K562 (cell line): ENCODE data around the gene PLA2G15. TPM values are rescaled to one million over a fixed set of nuclear protein-coding genes. Genes with fewer than 3 reads are reported as not detected.

Experiments
- ATAC-seq: fragments of 200-7000 bp; cut with Tn5 transposase; 3 replicates; pipeline ENCODE4 v1.9.1; 2020; ENCODE audit warnings: moderate library complexity
- BruUV-seq: library from RNA; stranded (reverse); fragments of 400-500 nt; replicated peaks from 2 replicates; lab custom pipeline; 2021; lab: Mats Ljungman, UMichigan
- CTCF ChIA-PET: fragments of 300-600 bp; formaldehyde crosslinking; extraction: SDS; loops from one replicate; lab custom pipeline; 2021; ENCODE audit warnings: low intra/inter-chr PET ratio; lab: Yijun Ruan, JAX
- POLR2A ChIA-PET: fragments of 300-600, 350-650 bp; sonication (Branson Sonifier 250); formaldehyde crosslinking; extraction: SDS; loops from one replicate; lab custom pipeline; 2021; ENCODE audit warnings: antibody characterized with exemption, inconsistent platforms; lab: Yijun Ruan, JAX
- DNase-seq, 4 experiments: peaks; one replicate each; pipeline versions ENCODE4 v3.0.0 to v3.0.0-alpha.2; 2011 to 2018; ENCODE audit warnings: low spot score in 3 of 4, mixed read lengths in 3 of 4; ENCODE audit errors: extremely low read depth in 1 of 4
- FAIRE-seq: peaks from 2 replicates; lab custom pipeline; 2011; peaks lifted over from hg19 to GRCh38; lab: Jason Lieb, UNC
- H2AFZ ChIP-seq: 2 replicates; pipeline ENCODE4 v1.6.0; 2011; ENCODE audit warnings: low read depth, low read length, control low read depth, inconsistent platforms
- H3K27ac ChIP-seq: fragments of 200-600 bp; 3 replicates; pipeline ENCODE4 v1.8.0; 2011; ENCODE audit warnings: low read depth, mild to moderate bottlenecking, control low read depth, inconsistent platforms, low read length, moderate library complexity, mixed read lengths; ENCODE audit errors: extremely low read depth
- H3K27me3 ChIP-seq, 2 experiments: fragments of 300-600 bp in 1 of 2; 2 replicates in 1 of 2; 3 replicates in 1 of 2; pipeline versions ENCODE4 v1.6.0 to v1.8.0; 2011; ENCODE audit warnings: inconsistent platforms in 2 of 2, low read length in 2 of 2, mild to moderate bottlenecking in 1 of 2, mixed read lengths in 1 of 2, moderate library complexity in 1 of 2; ENCODE audit not compliant: control insufficient read depth in 2 of 2, insufficient read depth in 2 of 2
- H3K36me3 ChIP-seq: fragments of 300-600 bp; 3 replicates; pipeline ENCODE4 v1.8.0; 2011; ENCODE audit warnings: mild to moderate bottlenecking, low read length, inconsistent platforms; ENCODE audit not compliant: control insufficient read depth, insufficient read depth
- H3K4me1 ChIP-seq, 2 experiments: fragments of 200-600 bp in 1 of 2; replicated peaks in 1 of 2; 2 replicates in 1 of 2; 3 replicates in 1 of 2; pipeline versions ENCODE4 v1.5.1 to v1.8.0; 2011; ENCODE audit warnings: inconsistent platforms in 2 of 2, low read length in 2 of 2, mild to moderate bottlenecking in 1 of 2, mixed read lengths in 1 of 2, moderate library complexity in 1 of 2; ENCODE audit not compliant: control insufficient read depth in 2 of 2, insufficient read depth in 2 of 2
- H3K4me2 ChIP-seq: 2 replicates; pipeline ENCODE4 v1.6.1; 2011; ENCODE audit warnings: low read length, control low read depth, inconsistent platforms, mixed read lengths; ENCODE audit not compliant: insufficient read depth
- H3K4me3 ChIP-seq: fragments of 200-600 bp; sonication (generic), shearing (Covaris generic); 2 replicates; pipeline ENCODE4 v1.5.1; 2016; ENCODE audit warnings: control low read depth, inconsistent platforms
- H3K79me2 ChIP-seq: fragments of 200-600 bp; 3 replicates; pipeline ENCODE4 v1.8.0; 2011; ENCODE audit warnings: low read length, inconsistent platforms; ENCODE audit not compliant: control insufficient read depth, insufficient read depth
- H3K9ac ChIP-seq, 2 experiments: 2 replicates each; pipeline versions ENCODE4 v1.6.0 to v1.6.1; 2011; ENCODE audit warnings: low read depth in 2 of 2, low read length in 2 of 2, control low read depth in 1 of 2, inconsistent platforms in 1 of 2, mild to moderate bottlenecking in 1 of 2, mixed read lengths in 1 of 2; ENCODE audit not compliant: insufficient read depth in 1 of 2
- H3K9me1 ChIP-seq: one replicate; pipeline ENCODE4 v1.6.0; 2011; ENCODE audit warnings: inconsistent platforms, mild to moderate bottlenecking, low read length, moderate library complexity; ENCODE audit not compliant: control insufficient read depth, insufficient read depth
- H3K9me3 ChIP-seq: replicated peaks from 2 replicates; pipeline ENCODE4 v1.5.1; 2011; ENCODE audit warnings: low read depth, low read length, inconsistent platforms; ENCODE audit not compliant: control insufficient read depth, insufficient read depth
- H4K20me1 ChIP-seq: replicated peaks from 2 replicates; pipeline ENCODE4 v1.6.1; 2011; ENCODE audit warnings: low read length, inconsistent platforms, mixed read lengths; ENCODE audit not compliant: control insufficient read depth, insufficient read depth
- CBFA2T2 ChIP-seq: fragments of 450-650 bp; conservative IDR thresholded peaks from 2 replicates; pipeline ENCODE4 v1.6.1; 2017; ENCODE audit warnings: mild to moderate bottlenecking
- CREM ChIP-seq: IDR thresholded peaks from 2 replicates; pipeline ENCODE4 v1.6.1; 2014; ENCODE audit warnings: antibody characterized with exemption, low read depth
- HDGF ChIP-seq: fragments of 450-650 bp; IDR thresholded peaks from 2 replicates; pipeline ENCODE4 v1.6.1; 2016
- HLTF ChIP-seq: fragments of 450-650 bp; IDR thresholded peaks from 2 replicates; pipeline ENCODE4 v1.6.1; 2016
- KLF13 ChIP-seq: fragments of 450-650 bp; IDR thresholded peaks from 2 replicates; pipeline ENCODE4 v1.6.1; 2016; ENCODE audit warnings: missing genetic modification characterization, low read depth, mild to moderate bottlenecking, missing compliant biosample characterization, moderate library complexity, borderline replicate concordance
- RNF2 ChIP-seq: sonication (generic); IDR thresholded peaks from 2 replicates; pipeline ENCODE4 v1.6.1; 2016
- U2AF2 ChIP-seq: fragments of 200-400 bp; formaldehyde crosslinking; optimal IDR thresholded peaks from 2 replicates; pipeline ENCODE3; 2017; ENCODE audit warnings: low read depth, mild to moderate bottlenecking, low read length
- ZC3H8 ChIP-seq: fragments of 450-650 bp; IDR thresholded peaks from 2 replicates; pipeline ENCODE4 v1.6.1; 2017
- ZFP1 ChIP-seq: fragments of 450-650 bp; formaldehyde crosslinking; IDR thresholded peaks from 2 replicates; pipeline ENCODE4 v1.4.0; 2020; ENCODE audit warnings: mild to moderate bottlenecking, mixed read lengths
- ZNF140 ChIP-seq: fragments of 250-450 bp; sonication (Bioruptor Pico); IDR thresholded peaks from 2 replicates; pipeline ENCODE4 v1.8.0; 2021; ENCODE audit warnings: moderate library complexity, mild to moderate bottlenecking, inconsistent platforms
- ZNF174 ChIP-seq: fragments of 250-450 bp; sonication (Bioruptor Pico); IDR thresholded peaks from 2 replicates; pipeline ENCODE4 v1.4.0; 2020; ENCODE audit warnings: mild to moderate bottlenecking
- ZNF586 ChIP-seq: fragments of 450-650 bp; formaldehyde crosslinking; conservative IDR thresholded peaks from 2 replicates; pipeline ENCODE4 v1.4.0; 2020; ENCODE audit warnings: mild to moderate bottlenecking, moderate library complexity
- WGBS: fragments of 100-300 bp; shearing (Covaris generic); methylation state at CpG from one replicate; pipeline ENCODE4 v1.1.6; 2016; ENCODE audit warnings: low coverage, mixed read lengths; ENCODE audit not compliant: insufficient coverage; ENCODE audit errors: missing lambda C conversion rate; 5-methylcytosine and 5-hydroxymethylcytosine counted together
- in situ Hi-C: fragments of 300-500 bp; cut with MboI; formaldehyde crosslinking; loops from 4 replicates; pipeline ENCODE4 v1.15.0; 2018; ENCODE audit warnings: inconsistent platforms, mixed read lengths
- intact Hi-C: fragments of 100-400 bp; cut with micrococcal nuclease; formaldehyde crosslinking; loops from 2 replicates; pipeline ENCODE4 v1.14.2; 2022
- polyA plus RNA-seq, 8 experiments: library from polyadenylated mRNA; depleted of rRNA in 4 of 8; stranded (reverse) in 5 of 8; unstranded in 3 of 8; fragments of >200 nt; fragmentation: Nextera tagmentation in 2 of 8; fragmentation: Illumina TruSeq in 1 of 8; extraction: Ambion mirVana in 2 of 8; extraction: Trizol in 1 of 8; gene quantifications; 2 replicates each; pipeline versions ENCODE4 v1.2.1 to v1.2.3, GENCODE V29; 2011 to 2014; ENCODE audit warnings: inconsistent platforms in 1 of 8, missing spikeins in 1 of 8
- total RNA-seq, 7 experiments: library from RNA; depleted of rRNA in 6 of 7; stranded (reverse); fragments of >200 nt in 6 of 7; fragmentation: Illumina TruSeq in 2 of 7; extraction: Trizol in 2 of 7; gene quantifications; 2 replicates each; pipeline versions ENCODE4 v1.2.1 to v1.2.3, GENCODE V29; 2011 to 2021; ENCODE audit warnings: low replicate concordance in 1 of 7

The PLA2G15 gene
- total and polyA plus RNA-seq, 9 of the 15 experiments (the other 6 are each of a cell fraction or from before 2014, with no cell fraction given), result 0.42 to 8.6 (median 4.8) TPM

DNA sequence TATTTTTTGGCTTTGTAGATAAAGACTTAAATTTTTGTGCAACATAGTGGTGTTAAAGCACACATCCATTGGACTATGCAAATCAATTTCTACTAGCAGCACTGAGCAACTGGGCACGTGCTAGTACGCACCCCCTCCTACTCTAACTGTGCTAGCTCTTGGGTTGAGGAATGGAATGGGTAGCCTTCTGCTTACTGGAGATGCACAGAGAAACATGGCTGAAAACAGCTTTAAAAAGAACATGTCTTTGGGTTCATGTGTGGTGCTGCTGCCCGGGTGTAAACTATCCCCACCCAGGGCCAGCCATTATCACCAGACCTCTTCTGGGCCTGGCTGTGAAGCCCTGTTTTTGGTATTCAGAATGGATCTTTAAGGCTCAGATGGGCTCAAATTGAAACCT is 16.5 kb upstream of the PLA2G15 start:
- POLR2A ChIA-PET, result interaction anchor here (0.6 to 1.8 kb wide), 5 partner anchors 9 to 383 kb away, joined by 3 to 8 read pairs (median 4); no protein-coding TSS in a partner anchor
- no peak for FAIRE-seq
- Histone ChIP-seq H3K79me2 (no peaks in the 10 kb centered on the region; the same call in 2 of the 3 replicates), H4K20me1 (no peaks in the 10 kb centered on the region; the same call in 1 of the 2 replicates), H3K36me3 (peaks cover 66% of the 10 kb centered on the region; the same call in 2 of the 3 replicates), H2AFZ (no peak overlapping the region), H3K27me3 (no peaks in the 10 kb centered on the region), H3K9me1 (no peaks in the 10 kb centered on the region), H3K4me1 (peaks cover 0 to 12% of the 10 kb centered on the region in 2 experiments; a peak in 1 of 5 replicates), H3K9ac (no peak overlapping the region), H3K9me3 (no peaks in the 10 kb centered on the region), H3K4me2 (no peak overlapping the region), H3K4me3 (no peak overlapping the region), H3K27ac (no peak overlapping the region)
- no peak for ATAC-seq
- 86% methylated on average over 3 of the region's 3 CpGs for whole genome bisulfite sequencing
- no peak for TF ChIP-seq ZNF174 (CRISPR knock-in tag)
- TF ChIP-seq ZNF586, result no peak
- TF ChIP-seq ZNF140 (CRISPR knock-in tag), result no peak
- no peak for TF ChIP-seq KLF13 (tag)
- TF ChIP-seq ZC3H8, result no peak
- no peak for TF ChIP-seq CBFA2T2
- TF ChIP-seq RNF2, result no peak
- no peak for TF ChIP-seq ZFP1 (CRISPR knock-in tag)
- no peak for TF ChIP-seq HDGF
- TF ChIP-seq HLTF, result no peak
- no peak for TF ChIP-seq U2AF2
- TF ChIP-seq CREM, result no peak
- DNase-seq, result peak in 1 of 4 experiments; percentile 8
- no TSS peak for BruUV-seq
- in situ Hi-C loops (loop anchor here (10.0 kb wide), 1 partner anchor 154 kb away; no protein-coding TSS in a partner anchor), intact Hi-C loops (loop anchor here (1.0 to 2.0 kb wide), 3 partner anchors 134 to 235 kb away; no protein-coding TSS in a partner anchor)
- CTCF ChIA-PET, result interaction anchor here (1.1 to 2.6 kb wide), 5 partner anchors 157 to 556 kb away, joined by 3 to 18 read pairs (median 4); no protein-coding TSS in a partner anchor
